ENCODE data around the gene B9D1. TPM values are rescaled to one million over a fixed set of nuclear protein-coding genes. Genes with fewer than 3 reads are reported as not detected.

The B9D1 gene
- total RNA-seq, 2 experiments from 2014 or later, result 21.1 to 38.1 TPM

GRCh38 chr17:19359856-19360255, 2.7 kb downstream of the B9D1 start:
- Histone ChIP-seq H3K9me2 (ENCODE audit: insufficient read depth, low read length) (no peaks in the 10 kb centered on the region), H4K20me1 (ENCODE audit: insufficient read depth, low read length) (no peaks in the 10 kb centered on the region), H3K36me3 (ENCODE audit: insufficient read depth, low read length) (no peaks in the 10 kb centered on the region), H2AFZ (ENCODE audit: low read length) (no peak overlapping the region), H3K4me2 (ENCODE audit: low read length) (no peak overlapping the region), H3K79me2 (ENCODE audit: insufficient read depth, low read depth, low read length) (peaks cover 3% of the 10 kb centered on the region; the same call in 1 of the 2 replicates), H3K4me3 (ENCODE audit: low read depth, low read length, poor library complexity, severe bottlenecking) (no peak overlapping the region), H3K27ac (ENCODE audit: low read depth, low read length, poor library complexity, severe bottlenecking) (no peak overlapping the region), H3K9me3 (ENCODE audit: low read length) (no peaks in the 10 kb centered on the region), H3K4me1 (ENCODE audit: insufficient read depth, low read length, poor library complexity, severe bottlenecking) (peaks cover 16% of the 10 kb centered on the region)
- intact Hi-C loops (cut with micrococcal nuclease; ENCODE audit: unreplicated experiment), result loop anchor here (5.0 kb wide), 2 partner anchors 107 to 147 kb away; no protein-coding TSS in a partner anchor
- ChIA-PET CTCF (ENCODE audit: unreplicated experiment) (no interaction called here), POLR2A (interaction anchor here (0.6 kb wide), 1 partner anchor 118 kb away, joined by 3 read pairs; no protein-coding TSS in a partner anchor)
- BruUV-seq (replicated peaks), result no TSS peak
- no peak for DNase-seq (ENCODE audit: low spot score)
- TF ChIP-seq, protein P1, sequence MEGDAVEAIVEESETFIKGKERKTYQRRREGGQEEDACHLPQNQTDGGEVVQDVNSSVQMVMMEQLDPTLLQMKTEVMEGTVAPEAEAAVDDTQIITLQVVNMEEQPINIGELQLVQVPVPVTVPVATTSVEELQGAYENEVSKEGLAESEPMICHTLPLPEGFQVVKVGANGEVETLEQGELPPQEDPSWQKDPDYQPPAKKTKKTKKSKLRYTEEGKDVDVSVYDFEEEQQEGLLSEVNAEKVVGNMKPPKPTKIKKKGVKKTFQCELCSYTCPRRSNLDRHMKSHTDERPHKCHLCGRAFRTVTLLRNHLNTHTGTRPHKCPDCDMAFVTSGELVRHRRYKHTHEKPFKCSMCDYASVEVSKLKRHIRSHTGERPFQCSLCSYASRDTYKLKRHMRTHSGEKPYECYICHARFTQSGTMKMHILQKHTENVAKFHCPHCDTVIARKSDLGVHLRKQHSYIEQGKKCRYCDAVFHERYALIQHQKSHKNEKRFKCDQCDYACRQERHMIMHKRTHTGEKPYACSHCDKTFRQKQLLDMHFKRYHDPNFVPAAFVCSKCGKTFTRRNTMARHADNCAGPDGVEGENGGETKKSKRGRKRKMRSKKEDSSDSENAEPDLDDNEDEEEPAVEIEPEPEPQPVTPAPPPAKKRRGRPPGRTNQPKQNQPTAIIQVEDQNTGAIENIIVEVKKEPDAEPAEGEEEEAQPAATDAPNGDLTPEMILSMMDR (conservative IDR thresholded peaks at IDR 0.05; ENCODE audit: low read length), result no peak
- TF ChIP-seq EZH2phosphoT487 (IDR thresholded peaks at IDR 0.05; ENCODE audit: borderline replicate concordance, low read depth, low read length), result no peak

DNA sequence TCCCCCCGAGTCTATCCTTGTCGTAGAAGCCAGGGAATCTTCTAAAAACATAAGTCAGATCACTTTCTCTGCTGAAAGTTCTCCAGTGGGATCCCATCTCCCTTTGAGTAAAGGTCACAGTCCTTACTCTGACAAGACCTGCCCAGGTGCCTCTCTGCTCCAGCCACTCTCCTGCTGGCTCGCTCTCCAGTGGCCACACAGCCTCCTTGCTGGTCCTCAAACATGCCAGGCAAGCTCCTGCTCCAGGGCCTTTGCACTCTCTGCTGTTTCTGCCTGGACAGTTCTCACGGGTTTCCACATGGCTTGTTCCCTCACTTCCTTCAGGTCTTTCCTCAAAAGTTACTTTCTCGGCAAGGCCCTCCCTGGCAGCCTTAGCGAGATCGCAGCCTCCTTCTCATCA, 3.4 kb downstream of the B9D1 start:
- CTCF ChIA-PET (ENCODE audit: unreplicated experiment), result no interaction called here
- POLR2A ChIA-PET, result interaction anchor here (0.6 to 1.0 kb wide), 2 partner anchors 19 to 117 kb away, joined by 3 read pairs; partner anchors contain the start of gene MAPK7

DNA sequence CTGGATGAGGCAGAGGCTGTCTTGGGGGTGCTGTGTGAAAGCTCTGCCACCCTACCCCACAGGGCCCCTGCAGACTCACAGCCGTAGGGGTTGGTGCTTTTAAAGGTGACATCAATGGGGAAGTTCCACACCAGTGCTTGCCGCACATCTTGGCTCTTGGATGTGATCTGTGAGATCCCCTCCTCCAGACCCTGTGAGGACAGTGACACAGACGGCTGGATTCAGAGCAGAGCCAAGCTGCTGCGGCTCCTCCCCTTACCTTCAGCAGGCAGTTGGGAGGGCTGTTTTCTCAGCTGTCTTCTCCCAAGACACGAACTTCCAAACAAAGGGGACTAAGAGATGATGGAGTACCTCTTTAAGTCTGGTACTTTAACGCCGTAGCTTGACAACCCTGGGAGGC, 4.8 kb downstream of the B9D1 start:
- Histone ChIP-seq H3K4me1 (ENCODE audit: insufficient read depth, low read length, poor library complexity, severe bottlenecking) (peaks cover 11% of the 10 kb centered on the region), H3K4me2 (ENCODE audit: low read length) (no peak overlapping the region), H4K20me1 (ENCODE audit: insufficient read depth, low read length) (no peaks in the 10 kb centered on the region), H2AFZ (ENCODE audit: low read length) (no peak overlapping the region), H3K9me3 (ENCODE audit: low read length) (no peaks in the 10 kb centered on the region), H3K27ac (ENCODE audit: low read depth, low read length, poor library complexity, severe bottlenecking) (no peak overlapping the region), H3K9me2 (ENCODE audit: insufficient read depth, low read length) (no peaks in the 10 kb centered on the region), H3K4me3 (ENCODE audit: low read depth, low read length, poor library complexity, severe bottlenecking) (no peak overlapping the region), H3K79me2 (ENCODE audit: insufficient read depth, low read depth, low read length) (peaks cover 3% of the 10 kb centered on the region; the same call in 1 of the 2 replicates), H3K36me3 (ENCODE audit: insufficient read depth, low read length) (no peaks in the 10 kb centered on the region)
- BruUV-seq (replicated peaks), result no TSS peak
- no peak for DNase-seq (ENCODE audit: low spot score)
- ChIA-PET CTCF (ENCODE audit: unreplicated experiment) (no interaction called here), POLR2A (no interaction called here)
- intact Hi-C loops (cut with micrococcal nuclease; ENCODE audit: unreplicated experiment), result no loop called here
- TF ChIP-seq, protein P1 (conservative IDR thresholded peaks at IDR 0.05; ENCODE audit: low read length), result no peak
- TF ChIP-seq EZH2phosphoT487 (IDR thresholded peaks at IDR 0.05; ENCODE audit: borderline replicate concordance, low read depth, low read length), result no peak

More for the DNA sequence above, 3.4 kb downstream of the B9D1 start:
- intact Hi-C loops (cut with micrococcal nuclease; ENCODE audit: unreplicated experiment), result no loop called here
- Histone ChIP-seq H2AFZ (ENCODE audit: low read length) (no peak overlapping the region), H3K4me2 (ENCODE audit: low read length) (no peak overlapping the region), H3K79me2 (ENCODE audit: insufficient read depth, low read depth, low read length) (peaks cover 3% of the 10 kb centered on the region; the same call in 1 of the 2 replicates), H3K9me2 (ENCODE audit: insufficient read depth, low read length) (no peaks in the 10 kb centered on the region), H3K4me1 (ENCODE audit: insufficient read depth, low read length, poor library complexity, severe bottlenecking) (peaks cover 16% of the 10 kb centered on the region), H4K20me1 (ENCODE audit: insufficient read depth, low read length) (no peaks in the 10 kb centered on the region), H3K27ac (ENCODE audit: low read depth, low read length, poor library complexity, severe bottlenecking) (no peak overlapping the region), H3K9me3 (ENCODE audit: low read length) (no peaks in the 10 kb centered on the region), H3K4me3 (ENCODE audit: low read depth, low read length, poor library complexity, severe bottlenecking) (no peak overlapping the region), H3K36me3 (ENCODE audit: insufficient read depth, low read length) (no peaks in the 10 kb centered on the region)
- DNase-seq (ENCODE audit: low spot score), result no peak
- TF ChIP-seq, protein P1 (conservative IDR thresholded peaks at IDR 0.05; ENCODE audit: low read length), result no peak
- TF ChIP-seq EZH2phosphoT487 (IDR thresholded peaks at IDR 0.05; ENCODE audit: borderline replicate concordance, low read depth, low read length), result no peak
- no TSS peak for BruUV-seq (replicated peaks)

Measured in OCI-LY7 (cell line).